T-helper 1 cell treated with Interleukin-12 subunit alpha and Interleukin-12 subunit beta and Interleukin-4 antibody, amounts not matched to agents 30 ng/mL and 1 ng/mL, for 36 hours (primary cell): ENCODE measurements around the gene TRIP6. TPM values are rescaled to one million over a fixed set of nuclear protein-coding genes. Genes with fewer than 3 reads are reported as not detected.

ENCODE experiments used
- intact Hi-C: fragments of 100-400 bp; cut with micrococcal nuclease; formaldehyde crosslinking; loops from one replicate; pipeline ENCODE4 v1.15.1; 2024
- total RNA-seq: library from RNA; stranded (reverse); gene quantifications from 2 replicates; pipeline ENCODE4 v1.2.3, GENCODE V29; 2022

Gene TRIP6, protein sequence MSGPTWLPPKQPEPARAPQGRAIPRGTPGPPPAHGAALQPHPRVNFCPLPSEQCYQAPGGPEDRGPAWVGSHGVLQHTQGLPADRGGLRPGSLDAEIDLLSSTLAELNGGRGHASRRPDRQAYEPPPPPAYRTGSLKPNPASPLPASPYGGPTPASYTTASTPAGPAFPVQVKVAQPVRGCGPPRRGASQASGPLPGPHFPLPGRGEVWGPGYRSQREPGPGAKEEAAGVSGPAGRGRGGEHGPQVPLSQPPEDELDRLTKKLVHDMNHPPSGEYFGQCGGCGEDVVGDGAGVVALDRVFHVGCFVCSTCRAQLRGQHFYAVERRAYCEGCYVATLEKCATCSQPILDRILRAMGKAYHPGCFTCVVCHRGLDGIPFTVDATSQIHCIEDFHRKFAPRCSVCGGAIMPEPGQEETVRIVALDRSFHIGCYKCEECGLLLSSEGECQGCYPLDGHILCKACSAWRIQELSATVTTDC
- 26.3 and 28.4 TPM in 2 replicates for total RNA-seq

DNA sequence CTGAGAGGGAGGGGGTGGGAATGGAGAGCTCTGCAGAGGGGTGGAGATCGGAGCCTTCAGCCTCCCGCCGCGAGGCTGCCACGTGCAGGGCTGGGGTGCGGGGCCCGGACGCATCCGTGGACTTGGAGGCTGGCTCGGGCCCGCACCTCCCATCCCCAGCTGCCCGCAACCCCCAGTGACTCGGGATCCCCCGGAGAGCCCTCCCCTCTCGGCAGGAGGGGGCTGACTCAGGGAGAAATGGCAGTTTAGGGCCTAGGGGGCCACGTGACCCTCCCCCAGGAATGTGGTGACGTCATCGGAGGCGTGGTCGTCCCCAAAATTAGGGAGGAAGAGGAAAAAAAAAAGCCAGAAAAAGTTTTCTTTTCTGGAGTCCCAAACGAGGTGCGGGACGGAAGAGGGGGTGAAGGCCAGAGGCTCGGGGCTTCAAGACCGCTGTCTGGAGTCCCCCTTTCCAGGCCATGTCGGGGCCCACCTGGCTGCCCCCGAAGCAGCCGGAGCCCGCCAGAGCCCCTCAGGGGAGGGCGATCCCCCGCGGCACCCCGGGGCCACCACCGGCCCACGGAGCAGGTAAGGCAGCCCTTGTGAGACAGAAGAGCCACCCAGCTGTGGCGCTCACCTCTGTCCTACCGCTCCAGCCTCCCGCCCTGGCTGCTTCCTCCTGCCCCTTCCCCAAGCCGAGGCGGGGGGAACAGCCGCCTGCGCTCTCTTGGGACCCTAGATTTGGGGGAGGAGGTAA lies at the start of gene TRIP6:
Gene TRIP6 (plus strand): TSS at position 348 of the 736 bp plus-strand sequence. CDS start 111 bp downstream, at position 459.
- intact Hi-C loops = loop anchor here (1.0 kb wide), 1 partner anchor 15 kb away; the partner anchor contains the start of gene SLC12A9

DNA sequence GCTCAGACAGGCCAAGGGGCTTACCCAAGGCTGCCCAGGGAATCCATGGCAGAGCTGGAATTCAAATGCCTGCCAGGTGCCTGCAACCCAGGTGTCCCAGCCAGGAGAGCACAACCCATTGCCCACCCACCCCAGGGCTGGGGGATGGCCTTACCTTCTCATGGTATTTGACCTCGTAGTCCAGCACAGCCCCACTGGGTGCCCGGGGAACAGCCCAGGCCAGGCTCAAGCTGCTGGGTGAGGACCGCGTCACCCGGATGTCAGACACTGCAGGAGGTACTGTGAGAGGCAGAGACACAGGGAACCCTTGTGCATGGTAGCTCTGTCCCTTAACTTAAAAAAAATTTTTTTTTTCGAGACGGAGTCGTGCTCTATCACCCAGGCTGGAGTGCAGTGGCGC lies 48.8 kb upstream of the TRIP6 start:
- intact Hi-C loops = no loop called here

DNA sequence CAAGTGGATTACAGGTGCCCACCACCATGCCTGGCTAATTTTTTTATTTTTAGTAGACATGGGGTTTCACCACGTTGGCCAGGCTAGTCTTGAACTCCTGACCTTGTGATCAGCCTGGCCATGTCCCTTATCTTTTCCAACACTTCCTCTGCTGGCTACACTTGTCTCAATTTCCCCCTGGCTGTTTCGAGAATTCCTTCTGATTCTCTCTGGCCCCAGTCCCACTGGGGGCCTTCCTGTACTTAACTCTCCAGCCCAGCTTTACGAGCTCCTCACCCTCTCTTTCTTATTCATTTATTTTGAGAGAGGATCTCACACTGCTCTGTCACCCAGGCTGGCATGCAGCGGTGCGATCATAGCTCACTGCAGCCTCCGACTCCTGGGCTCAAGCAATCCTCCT lies 48.4 kb upstream of the TRIP6 start:
- intact Hi-C loops = no loop called here

DNA sequence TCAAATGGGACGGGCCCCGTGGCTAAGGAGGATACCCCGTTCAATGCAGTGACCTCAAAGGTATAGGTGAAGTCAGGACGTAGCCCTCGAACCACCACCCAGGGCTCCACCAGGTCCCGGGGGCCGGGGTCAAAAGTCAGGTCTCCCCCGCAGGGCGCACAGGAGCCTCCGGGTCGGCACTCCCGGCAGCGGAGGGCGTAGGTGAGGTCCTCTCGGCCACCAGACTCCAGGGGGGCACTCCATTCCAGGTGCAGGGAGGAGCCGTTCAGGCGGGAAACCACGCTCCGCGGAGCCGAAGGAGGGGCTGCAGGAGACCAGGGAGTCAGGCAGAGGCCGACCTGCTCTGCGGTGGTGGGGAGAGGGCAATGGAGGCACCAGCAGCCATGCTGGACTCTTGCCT lies 47.6 kb upstream of the TRIP6 start:
- intact Hi-C loops = no loop called here

DNA sequence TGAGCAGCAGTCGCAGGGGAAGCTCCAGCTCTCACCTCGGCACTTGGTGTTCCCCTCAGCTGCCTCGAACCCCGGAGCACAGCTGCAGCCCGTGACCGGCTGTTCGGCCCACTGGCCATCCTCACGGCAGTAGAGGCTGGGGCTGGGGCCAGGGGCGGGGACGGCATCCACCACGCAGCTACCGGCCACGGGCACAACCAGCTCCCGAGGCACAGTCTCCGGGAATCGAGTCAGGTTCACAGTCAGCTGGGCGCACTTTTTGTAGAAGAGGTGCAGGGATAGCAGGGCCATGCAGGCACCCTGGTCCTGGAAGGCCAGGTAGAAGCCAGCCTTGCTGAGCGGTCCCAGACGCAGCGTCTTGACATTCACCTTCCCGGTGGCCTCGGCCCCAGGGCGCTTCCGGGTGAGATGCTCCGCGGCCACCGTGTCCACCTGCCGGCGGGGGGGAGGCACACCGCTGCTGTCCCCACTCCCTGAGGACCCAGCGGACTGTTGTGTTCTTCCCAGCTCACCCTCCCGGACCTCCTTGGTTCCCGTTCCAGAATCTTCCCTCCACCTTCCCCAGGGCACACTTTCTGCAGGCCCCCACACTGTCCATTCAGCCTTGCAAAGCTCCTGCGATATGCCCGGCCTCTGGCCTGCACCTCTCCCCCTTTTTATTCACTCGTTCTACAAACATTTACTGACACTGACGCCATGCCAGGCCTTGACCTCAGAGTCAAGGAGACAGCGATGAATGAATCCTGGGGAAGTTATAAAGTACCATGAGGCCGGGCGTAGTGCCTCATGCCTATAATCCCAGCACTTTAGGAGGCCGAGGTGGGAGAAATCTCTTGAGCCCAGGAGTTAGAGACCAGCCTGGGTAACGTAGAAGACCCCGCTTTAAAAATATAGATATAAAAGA lies 44.7 kb upstream of the TRIP6 start:
- intact Hi-C loops = no loop called here

DNA sequence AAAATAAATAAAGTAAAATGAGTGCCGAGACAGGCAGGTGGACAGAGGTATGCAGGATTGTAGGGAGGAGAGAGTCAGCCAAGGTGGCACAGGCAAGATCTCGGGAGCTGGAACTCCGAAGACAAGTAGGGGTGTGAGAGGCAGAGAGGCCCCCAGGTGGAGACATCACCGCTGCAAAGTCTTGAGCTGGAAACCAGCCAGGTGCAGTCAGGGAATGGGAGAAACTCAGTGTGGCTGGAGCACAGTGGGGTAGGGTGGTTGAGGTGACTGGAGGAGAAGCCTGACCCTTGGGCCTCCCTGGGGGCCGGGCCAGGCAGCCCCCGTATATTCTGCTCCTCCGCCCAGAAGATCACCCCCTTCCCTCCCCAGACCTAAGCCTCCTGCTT lies 44.1 kb upstream of the TRIP6 start:
- intact Hi-C loops = no loop called here

DNA sequence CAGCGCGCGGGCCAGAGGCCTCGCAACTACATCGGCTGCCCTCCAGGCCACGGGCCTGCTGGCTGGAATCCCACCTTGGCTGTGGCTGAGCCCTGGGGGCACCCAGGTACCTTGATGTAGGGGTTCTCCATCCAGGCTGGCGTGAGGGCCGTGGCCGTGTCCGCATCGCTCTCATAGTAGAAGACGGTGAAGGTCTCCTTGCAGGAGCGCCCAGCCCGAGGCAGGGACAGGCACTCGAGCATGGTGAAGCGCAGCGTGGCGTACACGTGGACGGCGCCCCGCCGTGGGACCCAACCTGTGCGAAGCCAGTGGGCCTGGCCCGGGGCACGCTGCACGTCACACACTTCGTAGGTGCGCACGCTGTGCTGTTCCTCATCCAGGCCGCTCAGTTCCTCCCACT lies 43.7 kb upstream of the TRIP6 start:
- intact Hi-C loops = no loop called here

DNA sequence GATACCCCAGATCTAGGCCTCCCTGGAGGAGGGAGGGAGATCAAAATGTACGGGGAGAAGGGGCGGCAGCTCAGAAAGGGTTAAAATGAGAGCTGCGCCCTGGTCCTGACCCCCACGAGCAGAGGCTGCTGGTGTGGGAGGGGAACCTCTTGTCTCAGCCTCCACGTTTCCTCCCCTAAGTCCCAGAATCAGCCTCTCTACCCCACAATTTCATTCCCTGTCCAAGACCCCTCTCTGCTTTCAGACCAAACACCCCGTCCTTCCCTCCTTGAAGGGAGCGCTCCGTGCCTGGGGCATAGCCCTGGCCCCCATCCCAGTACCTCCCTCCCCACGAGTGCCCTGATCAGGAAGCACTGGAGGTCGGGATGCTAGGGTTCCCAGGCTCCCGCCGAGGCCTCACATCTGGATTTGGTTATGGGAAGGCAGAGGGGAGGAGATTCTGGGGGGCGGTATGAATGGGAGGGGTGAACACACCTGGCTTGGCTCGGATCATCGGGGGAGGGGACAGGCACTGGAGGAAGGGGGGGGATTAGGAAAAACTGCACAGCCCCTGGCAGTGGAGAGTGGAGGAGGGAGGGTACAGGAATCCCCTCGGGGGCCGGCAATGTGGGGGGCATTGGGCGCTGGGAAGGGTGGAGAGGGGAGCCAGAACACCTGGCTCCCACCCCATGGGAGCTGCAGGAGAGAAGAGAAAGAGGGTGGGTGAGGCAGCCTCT lies 42.5 kb upstream of the TRIP6 start:
- intact Hi-C loops = no loop called here

DNA sequence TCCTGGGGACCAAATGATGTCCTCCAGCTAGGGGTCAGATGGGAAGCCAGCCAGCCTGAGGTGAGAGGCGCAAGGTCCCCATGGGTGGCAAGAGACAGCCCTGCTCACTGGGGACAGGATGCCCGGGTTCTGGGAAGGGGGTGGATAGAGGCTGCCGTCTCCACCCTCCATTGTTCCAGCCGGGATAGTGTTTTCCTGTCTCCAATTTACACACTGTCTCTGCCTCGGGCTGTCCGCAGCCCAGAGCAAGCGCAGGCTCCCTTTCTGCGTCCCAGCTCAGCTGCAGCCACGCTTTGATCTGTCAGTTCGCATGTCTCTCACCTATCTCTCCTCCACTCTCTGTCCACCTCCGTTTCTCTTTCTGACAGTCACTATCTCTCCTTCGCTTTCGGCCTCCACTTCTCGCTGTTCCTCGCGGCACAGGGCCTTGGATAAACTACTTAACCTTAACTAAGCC lies 41.9 kb upstream of the TRIP6 start:
- intact Hi-C loops = no loop called here

DNA sequence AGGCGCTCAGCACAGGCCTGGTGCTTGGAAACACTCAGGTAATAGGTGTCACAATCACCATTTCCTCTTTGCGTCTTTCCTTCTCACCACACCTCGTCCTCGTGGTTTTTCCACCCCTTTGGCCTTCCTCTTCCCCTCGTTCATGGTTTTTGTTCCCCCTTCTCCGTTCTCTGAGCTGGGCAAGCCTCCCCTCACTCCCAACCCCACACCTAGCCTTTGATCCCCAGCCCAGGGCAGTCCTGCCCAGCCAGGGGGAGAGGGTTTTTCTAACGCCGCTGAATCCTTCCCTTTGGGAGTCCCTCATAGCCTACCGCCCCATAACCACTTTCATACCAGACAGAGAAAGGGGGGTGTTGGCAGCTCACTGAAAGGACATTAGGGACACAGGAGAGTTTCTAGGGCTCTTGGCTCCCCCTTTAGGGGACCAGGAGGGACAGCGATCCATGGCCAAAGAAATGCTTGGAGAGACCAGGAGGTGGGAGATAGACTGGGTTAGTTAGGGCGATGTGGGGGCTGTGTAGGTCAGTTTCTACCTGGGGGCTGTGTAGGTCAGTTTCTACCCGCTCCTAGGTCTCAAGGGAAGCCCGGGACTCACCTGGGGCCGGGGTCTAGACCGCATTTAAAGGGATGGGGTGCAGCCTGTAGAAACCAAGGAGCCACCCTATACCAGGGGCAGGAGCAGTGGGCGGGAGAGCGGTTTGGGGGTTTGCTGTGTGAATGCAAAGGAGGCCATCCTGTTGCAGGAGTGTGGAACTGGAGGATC lies 41.3 kb upstream of the TRIP6 start:
- intact Hi-C loops = no loop called here

DNA sequence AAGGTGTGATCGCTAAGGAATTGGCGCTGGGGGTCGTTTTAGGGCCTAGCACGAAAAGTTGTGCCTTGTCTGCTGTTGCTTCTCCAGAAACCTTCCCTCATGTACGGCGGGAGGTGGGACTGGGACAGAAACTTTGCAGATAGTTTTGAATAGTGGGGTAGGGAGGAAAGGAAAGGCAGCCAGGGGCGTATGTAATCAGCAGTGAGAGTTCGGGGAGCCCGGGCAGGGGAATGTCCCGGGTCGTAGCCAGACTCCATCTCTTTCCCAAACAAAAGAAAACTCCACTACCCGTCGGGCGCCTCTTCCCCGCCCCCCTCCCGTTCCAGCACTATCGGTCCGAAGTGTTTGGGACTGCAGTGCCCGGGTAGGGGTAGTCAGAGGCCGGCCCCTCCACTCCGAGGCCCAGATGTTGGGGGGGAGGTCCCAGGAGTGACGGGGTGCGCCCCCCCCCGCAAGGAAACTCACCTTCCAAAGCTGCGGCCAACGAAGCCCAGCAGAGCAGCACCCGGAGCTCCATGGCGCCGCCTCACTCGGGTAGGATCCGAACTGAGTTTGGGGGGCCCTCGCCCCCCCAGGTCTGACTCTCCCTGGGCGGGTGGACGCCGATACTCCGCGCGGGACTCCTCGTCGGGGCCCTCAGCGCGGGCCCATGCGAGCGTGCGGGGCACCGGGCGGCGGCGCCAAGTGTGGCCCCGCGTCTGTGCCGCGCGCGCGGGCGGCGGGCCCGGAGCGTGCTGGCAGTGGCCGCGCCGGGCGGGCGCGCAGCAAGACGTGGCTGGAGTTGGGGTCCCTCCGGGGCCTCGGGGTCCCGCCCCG lies 40.5 kb upstream of the TRIP6 start:
- intact Hi-C loops = no loop called here

DNA sequence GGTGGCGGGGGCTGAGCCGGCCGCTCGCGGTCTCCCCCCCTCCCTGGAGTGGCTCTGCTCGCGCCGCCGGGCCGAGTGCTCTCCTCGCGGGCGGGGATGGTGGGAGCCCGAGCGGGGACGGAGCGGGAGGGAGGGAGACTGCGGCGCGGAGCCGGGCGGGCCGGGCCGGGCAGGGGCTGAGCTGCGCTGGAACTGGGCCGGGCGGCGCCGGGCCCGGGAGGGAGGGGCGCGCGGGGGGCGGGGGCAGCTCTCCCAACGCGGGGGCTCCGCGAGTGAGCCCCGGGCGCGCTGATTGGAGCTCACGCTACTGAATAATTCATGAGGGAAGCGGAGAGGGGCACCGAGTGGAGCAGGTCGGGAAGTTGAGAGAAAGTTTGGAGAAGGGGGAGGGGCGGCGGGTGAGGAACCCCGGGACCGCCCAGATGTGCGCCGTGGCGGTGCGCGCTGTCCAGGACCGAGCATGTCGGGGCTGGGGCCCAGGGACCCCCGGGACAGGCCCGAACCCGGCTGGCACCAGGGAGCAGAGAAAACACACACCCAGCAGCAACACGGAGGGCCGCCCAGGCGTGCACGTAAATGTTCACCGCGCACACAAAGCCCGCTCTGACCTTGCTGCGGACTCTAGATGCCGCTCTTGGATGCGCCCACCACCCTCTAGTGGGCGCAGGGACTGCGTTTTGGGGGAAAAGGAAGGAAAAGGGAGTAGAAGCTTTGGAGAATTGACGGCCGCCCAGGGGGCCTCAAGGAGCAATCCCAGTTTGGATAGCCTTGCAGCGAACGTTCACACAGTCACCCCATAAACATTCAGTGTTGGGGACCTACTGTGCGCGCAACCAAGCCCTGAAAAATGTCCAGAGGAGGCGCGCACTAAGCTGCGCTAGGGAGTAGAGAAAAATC lies 39.6 kb upstream of the TRIP6 start, which contains the start of gene EPHB4:
Gene EPHB4 (minus strand): TSS at position 194 of the 897 bp plus-strand sequence. CDS start 493 bp downstream, outside the sequence.
- intact Hi-C loops = no loop called here

DNA sequence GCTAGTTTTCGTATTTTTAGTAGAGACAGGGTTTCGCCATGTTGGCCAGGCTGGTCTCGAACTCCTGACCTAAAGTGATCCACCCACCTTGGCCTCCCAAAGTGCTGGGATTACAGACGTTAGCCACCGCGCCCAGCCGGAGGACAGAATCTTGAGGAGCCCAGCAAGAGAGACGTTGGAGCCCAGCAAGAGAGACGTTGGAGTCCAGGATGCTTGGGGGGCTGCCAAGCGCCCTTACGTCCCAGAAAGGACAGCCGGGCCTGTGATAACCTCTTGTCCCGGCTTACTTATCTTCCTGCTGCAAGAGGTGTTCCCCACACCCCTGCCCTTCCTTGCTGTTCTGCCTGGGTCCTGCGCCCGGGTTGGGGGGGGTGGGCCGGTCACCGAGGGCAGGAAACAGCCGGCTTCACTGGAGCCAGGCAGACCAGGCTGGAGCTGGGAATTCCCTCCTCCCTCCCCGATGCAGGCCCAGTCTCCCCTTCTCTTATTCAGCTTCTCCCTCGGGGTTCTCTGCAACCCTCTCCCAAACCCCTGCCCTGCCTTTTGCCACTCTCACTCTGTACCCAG lies 38.0 kb upstream of the TRIP6 start:
- intact Hi-C loops = no loop called here

DNA sequence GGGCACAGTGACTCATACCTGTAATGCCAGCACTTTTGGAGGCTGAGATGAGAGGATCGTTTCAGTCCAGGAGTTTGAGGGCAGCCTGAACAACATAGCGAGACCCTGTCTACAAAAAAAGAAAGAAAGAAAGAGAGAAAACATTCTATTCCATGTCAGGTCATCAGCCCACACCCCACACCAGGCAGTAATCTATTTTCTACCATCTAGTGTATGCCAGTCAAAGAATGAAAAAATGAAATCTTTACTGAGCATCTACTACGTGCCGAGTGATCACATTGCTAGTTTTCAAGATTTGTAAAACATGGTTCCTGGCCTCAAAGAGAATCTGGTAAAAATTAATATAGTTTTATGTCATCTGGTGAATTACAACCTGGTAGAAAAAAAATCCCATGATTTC lies 36.8 kb upstream of the TRIP6 start:
- intact Hi-C loops = no loop called here

DNA sequence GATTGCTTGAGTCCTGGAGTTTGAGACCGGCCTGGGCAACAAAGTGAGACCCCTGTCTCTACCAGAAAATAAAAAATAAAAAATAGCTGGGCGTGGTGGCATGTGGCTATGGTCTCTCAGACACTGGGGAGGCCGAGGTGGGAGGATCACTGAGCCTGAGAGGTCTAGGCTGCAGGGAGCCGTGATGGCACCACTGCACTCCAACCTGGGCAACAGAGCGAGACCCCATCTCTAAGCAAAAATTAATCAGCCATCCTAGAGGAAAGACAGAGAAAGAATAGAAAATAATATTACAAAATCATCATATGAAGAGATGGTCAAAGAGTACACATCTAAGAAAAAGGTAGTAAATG lies 34.9 kb upstream of the TRIP6 start:
- intact Hi-C loops = no loop called here

DNA sequence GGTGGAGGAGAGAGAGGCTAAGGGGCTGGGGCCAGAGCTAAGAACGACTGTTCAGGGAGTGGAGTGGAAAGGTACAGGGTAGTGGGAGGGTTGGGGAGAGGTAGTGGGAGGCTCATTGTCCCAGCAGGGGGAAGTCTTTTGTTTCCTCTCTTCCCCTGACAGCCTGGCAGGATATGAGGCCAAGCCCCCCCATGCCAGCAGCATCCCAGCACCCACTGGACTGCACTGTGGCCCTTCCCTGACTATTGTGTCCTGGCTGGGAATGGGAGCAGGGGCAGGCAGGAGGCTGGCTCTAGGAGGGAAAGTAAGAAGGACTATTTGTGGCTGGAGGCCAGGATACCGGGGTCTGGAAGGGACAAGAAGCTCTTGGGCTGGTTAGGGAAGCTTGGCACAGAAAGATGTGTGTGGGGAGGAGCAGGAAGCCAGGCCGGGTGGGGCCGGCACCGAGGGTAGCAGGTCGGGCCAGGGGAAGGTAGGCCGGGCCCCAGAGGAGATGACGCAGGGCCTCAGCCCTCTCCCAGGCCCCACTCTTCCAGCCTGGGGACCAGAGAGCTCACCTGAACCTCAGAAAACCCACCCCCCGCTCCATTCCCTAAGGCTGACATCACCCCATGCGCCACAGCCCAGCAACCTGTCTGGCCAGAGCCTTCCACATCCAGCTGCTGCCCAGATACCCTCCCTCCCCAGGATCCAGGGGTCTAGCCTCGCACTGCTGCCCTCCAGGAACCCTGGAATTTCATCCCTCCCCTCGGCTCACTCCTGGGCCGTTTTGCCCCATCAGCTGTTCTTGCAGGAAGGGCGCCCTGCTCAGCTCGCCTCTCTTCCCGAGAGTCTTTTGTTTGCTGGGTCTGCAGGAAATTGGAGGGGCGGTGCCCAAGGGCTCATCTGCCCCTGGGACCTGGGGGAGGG lies 31.0 kb upstream of the TRIP6 start:
- intact Hi-C loops = no loop called here

DNA sequence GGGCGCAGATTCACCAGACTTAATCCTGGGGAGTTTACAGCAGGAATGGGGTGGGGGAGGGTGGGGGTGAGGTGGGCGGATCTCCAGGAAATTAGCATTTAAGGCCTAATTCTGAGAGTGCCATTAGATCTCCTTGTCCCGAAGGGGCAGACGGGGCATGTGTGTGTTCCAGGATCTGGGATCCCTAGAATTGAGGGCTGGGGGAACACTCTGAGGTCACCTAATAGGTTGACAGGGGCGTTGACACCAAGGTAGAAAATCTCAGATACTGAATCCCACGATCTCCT lies 30.4 kb upstream of the TRIP6 start:
- intact Hi-C loops = loop anchor here (1.0 kb wide), 1 partner anchor 232 kb away; no protein-coding TSS in a partner anchor
